DOHH2 (cell line): ENCODE results near the gene PTTG1.

Experiments used
- EZH2phosphoT487 ChIP-seq: fragments of 200-600 bp; sonication (generic); IDR thresholded peaks from 2 replicates; pipeline ENCODE4 v1.6.1; 2017; ENCODE audit warnings: borderline replicate concordance, mild to moderate bottlenecking, antibody characterized with exemption, low read length, moderate library complexity, mixed read lengths
- TF ChIP-seq, protein P1 (sequence below): fragments of 200-600 bp; sonication (generic); IDR thresholded peaks from one replicate; pipeline ENCODE4 v1.5.1; 2014; ENCODE audit warnings: antibody characterized with exemption, mild to moderate bottlenecking, low read depth, low read length; ENCODE audit not compliant: poor library complexity, severe bottlenecking

DNA sequence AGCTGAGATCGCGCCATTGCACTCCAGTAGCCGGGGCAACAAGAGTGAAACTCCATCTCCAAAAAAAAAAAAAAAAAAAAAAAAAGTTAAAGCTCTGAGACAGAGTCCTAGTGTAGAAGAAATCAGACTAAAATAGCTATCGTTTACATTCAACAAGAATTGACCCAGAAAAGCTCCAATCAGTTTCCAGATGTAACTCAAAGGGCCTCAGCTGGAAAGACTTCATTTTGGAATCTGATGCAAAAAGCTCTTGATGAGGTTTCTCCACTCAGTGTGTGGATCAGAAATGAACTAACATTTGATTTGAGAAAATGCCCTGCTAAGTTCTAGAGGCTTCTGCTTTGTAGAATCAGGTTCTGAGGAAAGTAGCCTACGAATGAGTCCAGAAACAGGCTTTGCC lies 44.0 kb upstream of the PTTG1 start:
- TF ChIP-seq, protein P1, sequence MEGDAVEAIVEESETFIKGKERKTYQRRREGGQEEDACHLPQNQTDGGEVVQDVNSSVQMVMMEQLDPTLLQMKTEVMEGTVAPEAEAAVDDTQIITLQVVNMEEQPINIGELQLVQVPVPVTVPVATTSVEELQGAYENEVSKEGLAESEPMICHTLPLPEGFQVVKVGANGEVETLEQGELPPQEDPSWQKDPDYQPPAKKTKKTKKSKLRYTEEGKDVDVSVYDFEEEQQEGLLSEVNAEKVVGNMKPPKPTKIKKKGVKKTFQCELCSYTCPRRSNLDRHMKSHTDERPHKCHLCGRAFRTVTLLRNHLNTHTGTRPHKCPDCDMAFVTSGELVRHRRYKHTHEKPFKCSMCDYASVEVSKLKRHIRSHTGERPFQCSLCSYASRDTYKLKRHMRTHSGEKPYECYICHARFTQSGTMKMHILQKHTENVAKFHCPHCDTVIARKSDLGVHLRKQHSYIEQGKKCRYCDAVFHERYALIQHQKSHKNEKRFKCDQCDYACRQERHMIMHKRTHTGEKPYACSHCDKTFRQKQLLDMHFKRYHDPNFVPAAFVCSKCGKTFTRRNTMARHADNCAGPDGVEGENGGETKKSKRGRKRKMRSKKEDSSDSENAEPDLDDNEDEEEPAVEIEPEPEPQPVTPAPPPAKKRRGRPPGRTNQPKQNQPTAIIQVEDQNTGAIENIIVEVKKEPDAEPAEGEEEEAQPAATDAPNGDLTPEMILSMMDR, result no peak
- TF ChIP-seq EZH2phosphoT487, result no peak
